ENCODE measurements around the gene PCBD2.

PCBD2 gene

DNA sequence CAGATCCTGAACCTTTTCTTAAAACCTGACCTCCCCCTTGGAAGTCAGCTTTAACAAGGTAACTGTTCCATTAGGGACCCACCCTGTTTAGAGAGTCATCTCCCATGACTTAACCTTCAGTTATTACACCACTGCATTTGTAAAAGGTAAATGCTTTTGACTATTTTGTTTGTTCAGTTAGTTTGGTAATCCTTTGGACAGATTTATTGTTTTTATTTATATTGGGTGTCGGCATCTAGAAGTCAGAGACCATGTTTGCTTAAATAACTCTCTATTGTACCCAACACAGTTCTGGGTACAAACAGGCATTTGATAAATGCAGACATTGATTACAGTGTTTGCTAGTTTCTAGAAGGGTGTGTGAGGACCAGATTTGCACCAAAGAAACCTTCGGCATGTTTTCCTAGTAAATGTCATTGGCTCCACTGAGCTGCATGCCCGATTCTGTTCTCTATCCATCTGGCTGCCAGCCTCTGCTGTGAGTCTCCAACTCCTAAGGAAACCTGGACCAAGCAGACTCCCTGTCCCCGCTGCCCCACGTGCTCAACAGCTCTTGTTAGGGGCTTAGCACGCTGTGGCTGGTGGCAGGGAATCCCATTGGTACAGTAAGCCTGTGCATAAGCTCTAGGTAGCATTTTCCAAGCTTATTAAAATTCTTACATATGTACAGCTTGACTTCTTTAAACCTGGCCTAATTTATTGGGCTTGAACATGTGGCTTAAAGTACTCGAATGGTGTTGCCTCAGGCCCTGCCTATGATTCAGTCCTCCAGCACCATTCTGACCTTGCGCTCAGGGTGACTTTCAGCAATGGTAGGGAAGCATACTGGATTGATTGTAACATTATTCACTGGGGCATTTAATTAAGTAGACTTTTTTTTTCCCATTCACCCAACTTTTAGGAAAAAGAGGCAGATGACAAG lies 6.6 kb downstream of the PCBD2 start:
- no peaks in the 10 kb centered on the region for H3K9me2 ChIP-seq (ENCODE audit: low read depth, low read length)
- H3K4me2 ChIP-seq (ENCODE audit: low read length): no peak overlapping the region
- no peak overlapping the region for H3K4me3 ChIP-seq (ENCODE audit: low read depth, low read length, poor library complexity, severe bottlenecking)
- H3K36me3 ChIP-seq (ENCODE audit: insufficient read depth, low read length): peaks cover 52% of the 10 kb centered on the region; the same call in 1 of the 2 replicates
- H3K27ac ChIP-seq (ENCODE audit: low read depth, low read length, poor library complexity, severe bottlenecking): no peak overlapping the region
- no peaks in the 10 kb centered on the region for H4K20me1 ChIP-seq (ENCODE audit: insufficient read depth, low read length)
- H3K9me3 ChIP-seq (ENCODE audit: low read length): no peaks in the 10 kb centered on the region
- no peak for TF ChIP-seq EZH2 (IDR thresholded peaks at IDR 0.05; ENCODE audit: borderline replicate concordance, low read length)
- TF ChIP-seq, protein P1, sequence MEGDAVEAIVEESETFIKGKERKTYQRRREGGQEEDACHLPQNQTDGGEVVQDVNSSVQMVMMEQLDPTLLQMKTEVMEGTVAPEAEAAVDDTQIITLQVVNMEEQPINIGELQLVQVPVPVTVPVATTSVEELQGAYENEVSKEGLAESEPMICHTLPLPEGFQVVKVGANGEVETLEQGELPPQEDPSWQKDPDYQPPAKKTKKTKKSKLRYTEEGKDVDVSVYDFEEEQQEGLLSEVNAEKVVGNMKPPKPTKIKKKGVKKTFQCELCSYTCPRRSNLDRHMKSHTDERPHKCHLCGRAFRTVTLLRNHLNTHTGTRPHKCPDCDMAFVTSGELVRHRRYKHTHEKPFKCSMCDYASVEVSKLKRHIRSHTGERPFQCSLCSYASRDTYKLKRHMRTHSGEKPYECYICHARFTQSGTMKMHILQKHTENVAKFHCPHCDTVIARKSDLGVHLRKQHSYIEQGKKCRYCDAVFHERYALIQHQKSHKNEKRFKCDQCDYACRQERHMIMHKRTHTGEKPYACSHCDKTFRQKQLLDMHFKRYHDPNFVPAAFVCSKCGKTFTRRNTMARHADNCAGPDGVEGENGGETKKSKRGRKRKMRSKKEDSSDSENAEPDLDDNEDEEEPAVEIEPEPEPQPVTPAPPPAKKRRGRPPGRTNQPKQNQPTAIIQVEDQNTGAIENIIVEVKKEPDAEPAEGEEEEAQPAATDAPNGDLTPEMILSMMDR (IDR thresholded peaks at IDR 0.05; ENCODE audit: low read length): no peak
- H3K27me3 ChIP-seq (ENCODE audit: insufficient read depth, low read length): no peaks in the 10 kb centered on the region
- no peak overlapping the region for H2AFZ ChIP-seq (ENCODE audit: low read length)
- no peaks in the 10 kb centered on the region for H3F3A ChIP-seq (ENCODE audit: insufficient read depth, low read length)
- peaks cover 6% of the 10 kb centered on the region for H3K4me1 ChIP-seq (ENCODE audit: insufficient read depth, low read length, severe bottlenecking)
- H3K79me2 ChIP-seq (ENCODE audit: insufficient read depth, low read length): no peaks in the 10 kb centered on the region
- no peak overlapping the region for H3K9ac ChIP-seq (ENCODE audit: low read length)

DNA sequence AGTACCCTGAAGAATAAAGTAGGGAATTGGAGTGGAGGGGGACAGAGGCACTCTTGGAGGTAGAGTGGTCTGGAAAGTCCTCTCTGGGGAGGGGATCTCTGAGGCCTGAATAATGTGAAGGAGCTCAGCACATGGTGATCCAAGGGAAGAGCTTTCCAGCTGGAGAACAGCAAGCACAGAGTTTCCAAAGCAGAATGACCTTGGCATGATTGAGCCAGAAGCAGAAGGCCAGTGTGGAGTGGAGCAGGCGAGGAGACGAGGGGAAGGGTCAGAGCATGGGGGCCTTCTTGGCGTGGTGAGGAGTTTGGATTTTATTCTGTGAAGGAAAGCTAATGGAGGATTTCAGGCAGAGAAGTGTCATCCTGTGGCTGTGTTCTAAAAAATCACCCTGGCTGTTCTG lies 8.3 kb downstream of the PCBD2 start:
- Histone ChIP-seq H3K36me3 (ENCODE audit: insufficient read depth, low read length) (peaks cover 52% of the 10 kb centered on the region; the same call in 1 of the 2 replicates), H3K79me2 (ENCODE audit: insufficient read depth, low read length) (no peaks in the 10 kb centered on the region)

DNA sequence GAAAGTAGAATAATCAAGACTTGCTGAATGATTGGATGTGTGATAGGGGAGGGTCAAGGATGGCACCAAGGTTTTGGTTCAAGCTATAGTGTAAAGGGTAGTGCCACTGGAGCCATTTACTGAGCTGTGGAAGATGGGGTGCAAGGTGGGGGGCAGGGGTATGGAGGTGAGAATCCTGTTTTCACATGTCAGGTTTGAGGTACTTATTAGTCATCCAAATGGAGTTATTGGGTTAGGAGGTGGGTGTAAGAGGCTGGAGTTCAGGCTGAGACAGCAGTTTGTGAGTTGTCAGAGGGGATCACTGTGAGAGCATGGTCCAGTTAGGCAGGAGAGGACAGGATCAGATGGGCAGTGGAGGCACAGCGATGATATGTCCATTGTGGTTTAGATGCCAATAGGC lies 8.9 kb downstream of the PCBD2 start:
- Histone ChIP-seq H3F3A (ENCODE audit: insufficient read depth, low read length) (no peaks in the 10 kb centered on the region), H3K4me1 (ENCODE audit: insufficient read depth, low read length, severe bottlenecking) (no peaks in the 10 kb centered on the region), H3K27ac (ENCODE audit: low read depth, low read length, poor library complexity, severe bottlenecking) (no peak overlapping the region), H4K20me1 (ENCODE audit: insufficient read depth, low read length) (no peaks in the 10 kb centered on the region), H3K9me3 (ENCODE audit: low read length) (no peaks in the 10 kb centered on the region), H3K79me2 (ENCODE audit: insufficient read depth, low read length) (no peaks in the 10 kb centered on the region), H3K36me3 (ENCODE audit: insufficient read depth, low read length) (peaks cover 55% of the 10 kb centered on the region; the same call in 1 of the 2 replicates), H3K9me2 (ENCODE audit: low read depth, low read length) (no peaks in the 10 kb centered on the region), H3K4me2 (ENCODE audit: low read length) (no peak overlapping the region), H3K27me3 (ENCODE audit: insufficient read depth, low read length) (no peaks in the 10 kb centered on the region), H3K9ac (ENCODE audit: low read length) (no peak overlapping the region), H2AFZ (ENCODE audit: low read length) (no peak overlapping the region), H3K4me3 (ENCODE audit: low read depth, low read length, poor library complexity, severe bottlenecking) (no peak overlapping the region)
- TF ChIP-seq EZH2 (IDR thresholded peaks at IDR 0.05; ENCODE audit: borderline replicate concordance, low read length): no peak
- TF ChIP-seq, protein P1 (IDR thresholded peaks at IDR 0.05; ENCODE audit: low read length): no peak

More for the DNA sequence above, 8.3 kb downstream of the PCBD2 start:
- Histone ChIP-seq H3K4me3 (ENCODE audit: low read depth, low read length, poor library complexity, severe bottlenecking) (no peak overlapping the region), H3K9ac (ENCODE audit: low read length) (no peak overlapping the region), H4K20me1 (ENCODE audit: insufficient read depth, low read length) (no peaks in the 10 kb centered on the region), H2AFZ (ENCODE audit: low read length) (no peak overlapping the region), H3K27ac (ENCODE audit: low read depth, low read length, poor library complexity, severe bottlenecking) (no peak overlapping the region), H3K4me2 (ENCODE audit: low read length) (no peak overlapping the region), H3F3A (ENCODE audit: insufficient read depth, low read length) (no peaks in the 10 kb centered on the region), H3K9me2 (ENCODE audit: low read depth, low read length) (no peaks in the 10 kb centered on the region), H3K27me3 (ENCODE audit: insufficient read depth, low read length) (no peaks in the 10 kb centered on the region), H3K9me3 (ENCODE audit: low read length) (no peaks in the 10 kb centered on the region), H3K4me1 (ENCODE audit: insufficient read depth, low read length, severe bottlenecking) (no peaks in the 10 kb centered on the region)
- no peak for TF ChIP-seq EZH2 (IDR thresholded peaks at IDR 0.05; ENCODE audit: borderline replicate concordance, low read length)
- TF ChIP-seq, protein P1 (IDR thresholded peaks at IDR 0.05; ENCODE audit: low read length): no peak
